Fibroblast of lung (primary cell): ENCODE measurements around the gene TPRX1. TPM values are rescaled to one million over a fixed set of nuclear protein-coding genes. Genes with fewer than 3 reads are reported as not detected.

Experiments
- DNase-seq, 2 donors: peaks; one replicate each; pipeline versions ENCODE4 v3.0.0 to v3.0.0-alpha.2; 2010; ENCODE audit warnings: low read depth in 2 of 2
- H2AFZ ChIP-seq: 2 replicates; pipeline ENCODE4 v1.5.1; 2012; ENCODE audit warnings: low read length, control low read depth, inconsistent platforms
- H3K27ac ChIP-seq: 2 replicates; pipeline ENCODE4 v1.5.1; 2011; ENCODE audit warnings: low read length, control low read depth; ENCODE audit not compliant: insufficient read depth
- H3K27me3 ChIP-seq: 2 replicates; pipeline ENCODE4 v1.5.1; 2011; ENCODE audit warnings: mild to moderate bottlenecking, low read length; ENCODE audit not compliant: control insufficient read depth, insufficient read depth
- H3K36me3 ChIP-seq: 2 replicates; pipeline ENCODE4 v1.5.1; 2011; ENCODE audit warnings: low read length; ENCODE audit not compliant: control insufficient read depth, insufficient read depth
- H3K4me1 ChIP-seq: 2 replicates; pipeline ENCODE4 v1.5.1; 2011; ENCODE audit warnings: low read length; ENCODE audit not compliant: control insufficient read depth, insufficient read depth; ENCODE audit errors: extremely low read depth
- H3K4me2 ChIP-seq: 2 replicates; pipeline ENCODE4 v1.5.1; 2011; ENCODE audit warnings: low read length, control low read depth; ENCODE audit not compliant: insufficient read depth; ENCODE audit errors: extremely low read depth
- H3K4me3 ChIP-seq, 4 experiments: fragments of 200-600 bp in 1 of 4; sonication (generic) in 1 of 4; replicated peaks in 1 of 4; 2 replicates each; pipeline ENCODE4 v1.5.1; 2011 to 2016; ENCODE audit warnings: low read length in 4 of 4, low read depth in 3 of 4, mild to moderate bottlenecking in 3 of 4, control low read depth in 2 of 4, inconsistent platforms in 1 of 4, mixed read lengths in 1 of 4; ENCODE audit not compliant: insufficient read depth in 1 of 4; ENCODE audit errors: control extremely low read depth in 1 of 4
- H3K79me2 ChIP-seq: 2 replicates; pipeline ENCODE4 v1.5.1; 2012; ENCODE audit warnings: mild to moderate bottlenecking, low read length, inconsistent platforms; ENCODE audit not compliant: control insufficient read depth, insufficient read depth
- H3K9ac ChIP-seq: 2 replicates; pipeline ENCODE4 v1.5.1; 2011; ENCODE audit warnings: mild to moderate bottlenecking, low read length, control low read depth; ENCODE audit not compliant: insufficient read depth
- H3K9me3 ChIP-seq: 2 replicates; pipeline ENCODE4 v1.5.1; 2012; ENCODE audit warnings: low read depth, low read length; ENCODE audit not compliant: control insufficient read depth, insufficient read depth
- H4K20me1 ChIP-seq: 2 replicates; pipeline ENCODE4 v1.5.1; 2011; ENCODE audit warnings: low read length; ENCODE audit not compliant: control insufficient read depth, insufficient read depth; ENCODE audit errors: extremely low read depth
- CTCF ChIP-seq, 2 donors: IDR thresholded peaks in 1 of 2; conservative IDR thresholded peaks in 1 of 2; 1 replicate in 1 of 2; 2 replicates in 1 of 2; pipeline ENCODE4 v1.5.1; 2011 to 2012; ENCODE audit warnings: low read length in 2 of 2, control low read depth in 1 of 2, inconsistent platforms in 1 of 2, low read depth in 1 of 2, mild to moderate bottlenecking in 1 of 2
- EZH2 ChIP-seq: IDR thresholded peaks from 2 replicates; pipeline ENCODE4 v1.5.1; 2012; ENCODE audit warnings: low read length, control low read depth, mild to moderate bottlenecking; ENCODE audit errors: missing control alignments
- polyA plus RNA-seq, 2 donors: library from polyadenylated mRNA; depleted of rRNA in 1 of 2; stranded (reverse) in 1 of 2; unstranded in 1 of 2; fragments of >200 nt; gene quantifications; 2 replicates each; pipeline ENCODE4 v1.2.1, GENCODE V29; 2011 to 2012; ENCODE audit warnings: missing spikeins in 1 of 2
- total RNA-seq: library from RNA; depleted of rRNA; stranded (reverse); fragments of >200 nt; gene quantifications from 2 replicates; pipeline ENCODE4 v1.2.1, GENCODE V29; 2014

TPRX1 gene
- total and polyA plus RNA-seq, 2 donors (not counting 1 experiment from before 2014, with no cell fraction given): not detected

DNA sequence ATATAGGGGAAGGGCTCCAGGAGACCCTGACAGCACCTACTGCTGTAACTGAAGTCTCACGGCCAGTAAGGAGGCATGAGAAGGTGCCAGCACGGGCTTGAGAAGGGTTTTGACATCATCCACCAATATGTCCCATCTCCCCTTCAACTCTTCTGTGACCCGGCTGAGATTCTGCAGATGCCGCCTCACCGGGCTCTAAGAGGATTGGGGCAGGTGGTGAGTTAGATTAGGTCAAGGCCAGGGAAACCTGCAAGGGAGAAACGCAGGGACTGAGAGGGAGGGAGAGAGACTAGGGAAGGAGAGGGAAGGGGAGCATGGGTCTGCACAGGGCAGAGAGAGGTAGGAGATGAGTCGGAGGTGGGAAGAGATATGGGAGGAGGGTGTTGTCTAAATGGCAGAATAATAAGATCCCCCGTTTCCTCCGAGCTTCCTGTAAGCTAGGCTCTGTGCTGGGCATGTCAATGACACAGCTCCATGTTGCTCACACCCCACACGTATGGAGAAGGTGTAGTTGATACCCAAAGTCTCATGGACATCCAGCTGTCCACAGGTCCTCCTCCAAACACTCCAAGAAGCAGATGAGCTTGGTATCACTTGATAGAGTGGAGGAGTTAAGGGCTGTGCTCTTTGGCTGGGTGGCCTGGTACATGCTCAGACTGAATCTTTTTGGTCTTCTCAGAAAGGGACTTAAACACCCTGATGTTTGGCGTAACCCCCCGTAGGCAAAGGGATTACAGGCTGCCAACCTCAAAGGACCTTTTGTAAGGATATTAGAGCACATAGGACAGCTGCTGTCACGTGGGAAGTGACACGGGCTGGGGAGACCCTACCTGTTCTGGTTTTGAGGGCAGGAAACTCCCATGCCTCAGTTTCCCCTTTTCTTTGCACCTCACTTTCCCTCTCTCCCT, 6.1 kb downstream of the TPRX1 start:
- TF ChIP-seq EZH2 (no peak), CTCF (conservative IDR thresholded peaks at IDR 0.05 in 1 of 2, IDR thresholded peaks at IDR 0.05 in 1 of 2; ENCODE audit: low read depth in 1 of 2, low read length in 2 of 2) (no peak)
- H3K27me3 ChIP-seq: no peaks in the 10 kb centered on the region
- H3K79me2 ChIP-seq: no peaks in the 10 kb centered on the region
- H3K27ac ChIP-seq: no peak overlapping the region
- H3K36me3 ChIP-seq: no peaks in the 10 kb centered on the region
- H3K4me2 ChIP-seq: no peak overlapping the region
- no peak overlapping the region for H3K4me3 ChIP-seq
- no peaks in the 10 kb centered on the region for H3K4me1 ChIP-seq
- no peak for DNase-seq
- H3K9me3 ChIP-seq: no peaks in the 10 kb centered on the region
- H3K9ac ChIP-seq: no peak overlapping the region
- H2AFZ ChIP-seq: no peak overlapping the region
- no peaks in the 10 kb centered on the region for H4K20me1 ChIP-seq

DNA sequence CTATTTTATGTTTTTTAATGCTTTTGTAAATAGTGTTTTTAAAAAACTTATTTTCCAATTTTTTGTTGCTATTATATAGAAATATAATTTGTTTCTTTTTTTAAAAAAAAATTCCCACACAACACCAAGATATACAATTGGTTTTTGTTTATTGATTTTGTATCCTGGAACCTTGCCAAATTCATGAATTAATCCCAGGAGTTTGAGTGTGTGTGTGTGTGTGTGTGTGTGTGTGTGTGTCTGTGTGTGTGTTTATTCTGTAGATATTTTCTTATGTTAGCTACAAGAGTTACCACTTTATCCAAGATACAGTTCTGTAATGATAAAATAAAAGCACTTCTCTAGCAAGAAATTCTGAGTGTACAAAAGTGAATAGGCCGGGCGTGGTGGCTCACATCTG, 7.6 kb downstream of the TPRX1 start:
- no peak for DNase-seq
- TF ChIP-seq CTCF (conservative IDR thresholded peaks at IDR 0.05 in 1 of 2, IDR thresholded peaks at IDR 0.05 in 1 of 2; ENCODE audit: low read depth in 1 of 2, low read length in 2 of 2) (no peak), EZH2 (no peak)
- no peaks in the 10 kb centered on the region for H4K20me1 ChIP-seq
- no peaks in the 10 kb centered on the region for H3K9me3 ChIP-seq
- H3K36me3 ChIP-seq: no peaks in the 10 kb centered on the region
- H3K4me3 ChIP-seq: no peak overlapping the region
- H3K4me1 ChIP-seq: no peaks in the 10 kb centered on the region
- no peaks in the 10 kb centered on the region for H3K79me2 ChIP-seq
- H3K27me3 ChIP-seq: no peaks in the 10 kb centered on the region
- no peak overlapping the region for H3K27ac ChIP-seq
- H3K4me2 ChIP-seq: no peak overlapping the region
- H3K9ac ChIP-seq: no peak overlapping the region
- H2AFZ ChIP-seq: no peak overlapping the region

DNA sequence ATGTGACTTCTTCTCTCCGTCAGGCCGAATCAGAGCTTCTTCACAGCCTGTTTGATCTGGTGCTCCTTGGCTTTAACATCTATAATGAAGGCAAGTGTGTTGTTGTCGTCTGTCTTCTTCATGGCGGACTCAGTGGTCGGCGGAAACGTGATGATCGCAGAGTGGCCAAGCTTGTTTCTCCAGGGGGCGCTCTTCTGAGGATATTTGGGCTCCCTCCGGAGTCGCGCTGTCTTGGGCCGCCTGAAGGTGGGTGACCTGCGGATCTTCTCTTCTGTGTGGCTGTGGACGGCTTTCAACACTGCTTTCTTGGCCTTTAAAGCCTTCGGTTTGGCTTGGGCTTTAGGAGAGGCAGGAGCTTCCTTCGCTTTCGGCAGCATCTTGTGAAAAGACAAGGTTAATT, 9.8 kb downstream of the TPRX1 start:
- TF ChIP-seq CTCF (conservative IDR thresholded peaks at IDR 0.05 in 1 of 2, IDR thresholded peaks at IDR 0.05 in 1 of 2; ENCODE audit: low read depth in 1 of 2, low read length in 2 of 2): no peak
- TF ChIP-seq EZH2: no peak
- no peaks in the 10 kb centered on the region for H3K27me3 ChIP-seq
- no peak overlapping the region for H3K9ac ChIP-seq
- DNase-seq: no peak
- no peak overlapping the region for H3K4me2 ChIP-seq
- H3K9me3 ChIP-seq: no peaks in the 10 kb centered on the region
- no peaks in the 10 kb centered on the region for H3K36me3 ChIP-seq
- no peak overlapping the region for H3K27ac ChIP-seq
- H3K79me2 ChIP-seq: no peaks in the 10 kb centered on the region
- H2AFZ ChIP-seq: no peak overlapping the region
- no peaks in the 10 kb centered on the region for H4K20me1 ChIP-seq
- H3K4me1 ChIP-seq: no peaks in the 10 kb centered on the region
- H3K4me3 ChIP-seq: no peak overlapping the region
